Subcutaneous abdominal adipose tissue (tissue), 5 donors: ENCODE measurements around the gene CDKAL1.
"Not testable (repeated sequence)": the region's sequence is repeated elsewhere in the genome, so short reads cannot be mapped to it uniquely, and the experiment has no call there.

Source experiments
- H3K27ac ChIP-seq: one replicate; pipeline ENCODE4 v1.7.0; 2013; ENCODE audit warnings: low read depth, mild to moderate bottlenecking, inconsistent platforms, low read length, moderate library complexity
- H3K27me3 ChIP-seq, 5 donors: one replicate each; pipeline ENCODE4 v1.7.0; 2013; ENCODE audit warnings: low read length in 5 of 5, inconsistent platforms in 1 of 5; ENCODE audit not compliant: control insufficient read depth in 5 of 5, insufficient read depth in 4 of 5
- H3K36me3 ChIP-seq, 5 donors: one replicate each; pipeline ENCODE4 v1.7.0; 2013; ENCODE audit warnings: low read length in 5 of 5; ENCODE audit not compliant: control insufficient read depth in 5 of 5, insufficient read depth in 5 of 5
- H3K4me1 ChIP-seq, 5 donors: one replicate each; pipeline ENCODE4 v1.7.0; 2013; ENCODE audit warnings: low read length in 5 of 5, mild to moderate bottlenecking in 3 of 5, moderate library complexity in 1 of 5; ENCODE audit not compliant: control insufficient read depth in 5 of 5, insufficient read depth in 5 of 5
- H3K4me3 ChIP-seq, 5 donors: one replicate each; pipeline ENCODE4 v1.7.0; 2013; ENCODE audit warnings: low read length in 5 of 5, low read depth in 1 of 5
- H3K9ac ChIP-seq, 5 donors: one replicate each; pipeline ENCODE4 v1.7.0; 2013; ENCODE audit warnings: low read length in 5 of 5, mild to moderate bottlenecking in 4 of 5, moderate library complexity in 3 of 5
- H3K9me3 ChIP-seq, 5 donors: one replicate each; pipeline ENCODE4 v1.7.0; 2013; ENCODE audit warnings: low read length in 5 of 5; ENCODE audit not compliant: control insufficient read depth in 5 of 5
- donor health status: healthy.
- donor health status: healthy.
- donor health status: healthy.
- donor health status: healthy.
- donor health status: healthy.

Gene CDKAL1

DNA sequence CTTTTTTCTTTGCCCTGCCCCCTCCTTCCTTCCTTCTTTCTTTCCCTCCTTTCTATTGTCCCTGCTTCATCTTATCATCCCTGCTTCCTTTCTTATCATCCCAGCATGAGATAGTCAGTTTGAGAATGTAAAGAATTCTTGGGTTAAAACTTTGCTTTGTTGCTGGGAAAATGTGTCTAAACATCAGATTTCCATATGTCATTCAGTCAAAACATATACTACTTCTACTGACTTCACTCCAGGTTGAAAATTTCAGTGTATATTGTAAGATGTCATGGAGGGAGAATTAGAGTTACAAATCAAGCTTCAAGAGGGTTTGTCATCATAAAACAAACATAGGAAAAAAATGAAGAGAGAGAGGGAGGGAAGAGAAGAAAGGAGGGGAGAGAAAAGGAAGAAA lies 700.9 kb downstream of the CDKAL1 start:
- Histone ChIP-seq H3K9me3 (peaks cover 0 to 7% (median 0%) of the 10 kb centered on the region in 5 donors), H3K27ac (no peak overlapping the region), H3K4me3 (no peak overlapping the region), H3K4me1 (no peaks in the 10 kb centered on the region), H3K9ac (no peak overlapping the region), H3K27me3 (no peaks in the 10 kb centered on the region), H3K36me3 (peaks cover 14 to 30% (median 18%) of the 10 kb centered on the region in 5 donors)

DNA sequence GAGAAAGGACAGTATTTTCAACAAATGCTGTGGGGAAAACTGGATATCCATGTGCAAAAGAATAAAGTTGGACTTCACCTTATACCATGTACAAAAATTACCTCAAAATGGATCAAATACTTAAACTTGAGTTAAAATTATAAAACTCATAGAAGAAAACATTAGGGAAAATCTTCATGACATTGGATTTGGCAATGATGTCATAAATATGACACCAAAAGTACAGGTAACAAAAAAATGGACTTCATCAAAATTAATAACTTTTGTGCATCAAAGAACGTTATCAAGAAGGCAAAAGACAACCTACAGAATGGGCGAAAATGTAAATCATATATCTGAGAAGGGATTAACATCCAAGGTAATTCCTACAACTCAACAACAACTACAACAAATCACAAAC lies 704.0 kb downstream of the CDKAL1 start:
- Histone ChIP-seq H3K4me3 (no peak overlapping the region), H3K27me3 (no peaks in the 10 kb centered on the region), H3K36me3 (peaks cover 3 to 9% (median 4%) of the 10 kb centered on the region in 5 donors), H3K9ac (no peak overlapping the region), H3K4me1 (no peaks in the 10 kb centered on the region), H3K9me3 (peaks cover 0 to 7% (median 0%) of the 10 kb centered on the region in 5 donors), H3K27ac (no peak overlapping the region)

DNA sequence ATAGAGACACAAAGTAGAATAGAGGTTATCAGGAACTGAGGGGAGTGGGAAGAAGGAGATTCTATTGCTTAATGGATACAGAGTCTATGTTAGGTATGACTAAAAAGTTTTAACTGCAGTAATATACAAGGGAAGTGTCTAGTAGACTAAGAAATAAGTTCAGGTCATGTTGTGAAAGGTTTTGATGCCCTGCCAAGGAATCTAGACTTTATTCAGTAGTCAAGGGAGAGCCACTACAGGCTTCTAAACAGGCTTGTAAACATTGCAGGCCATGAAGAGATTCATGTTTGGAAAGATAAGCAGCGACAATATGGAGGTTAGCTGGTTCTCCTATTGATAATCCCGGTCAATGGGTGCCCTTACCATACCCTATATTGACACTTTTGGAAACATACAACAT lies 706.5 kb downstream of the CDKAL1 start:
- Histone ChIP-seq H3K9me3 (peaks cover 0 to 5% (median 0%) of the 10 kb centered on the region in 5 donors), H3K4me1 (no peaks in the 10 kb centered on the region), H3K27me3 (no peaks in the 10 kb centered on the region), H3K36me3 (no peaks in the 10 kb centered on the region), H3K4me3 (no peak overlapping the region), H3K9ac (no peak overlapping the region), H3K27ac (no peak overlapping the region)

DNA sequence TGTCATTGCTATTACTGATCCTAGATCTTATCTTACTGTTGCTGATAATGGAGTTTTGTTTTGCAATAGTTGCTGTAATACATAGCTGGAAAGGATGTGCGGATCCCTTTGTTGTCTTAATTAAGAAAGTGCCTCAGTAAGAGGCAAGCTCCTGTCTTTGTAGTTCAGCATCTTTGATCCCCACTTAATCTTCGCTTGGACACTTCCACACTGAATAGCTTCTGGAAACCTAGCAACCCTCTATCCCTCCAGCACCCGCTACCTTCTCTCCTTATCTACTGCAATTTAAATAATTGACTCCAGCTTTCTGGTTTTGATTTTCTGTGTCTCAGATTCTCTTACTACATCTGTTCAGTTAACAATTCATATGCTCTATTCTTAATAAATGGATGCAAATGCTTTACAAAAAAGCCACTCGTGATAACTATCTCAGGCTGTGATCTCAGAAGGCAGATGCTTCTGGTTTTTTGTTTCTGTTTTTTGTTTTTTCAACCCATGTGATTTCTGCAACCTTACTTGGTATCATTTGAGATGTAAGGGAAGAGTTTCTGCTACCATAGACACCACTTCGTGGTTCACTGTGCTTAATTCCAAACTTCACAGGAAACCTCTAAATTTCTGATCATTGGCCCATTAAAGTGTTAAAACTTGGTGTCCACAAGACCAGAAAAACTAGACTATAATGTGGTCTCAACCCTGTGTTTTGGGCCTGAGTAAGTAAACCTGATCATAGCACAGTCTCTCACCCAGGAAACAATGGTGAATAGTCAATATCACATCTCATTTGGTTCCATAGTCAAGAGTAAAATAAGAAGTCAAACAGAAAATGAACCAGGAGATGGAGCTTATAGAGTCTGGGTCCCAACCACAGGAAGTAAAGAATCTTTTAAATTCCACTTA lies 707.2 kb downstream of the CDKAL1 start:
- no peaks in the 10 kb centered on the region for H3K36me3 ChIP-seq
- no peak overlapping the region for H3K4me3 ChIP-seq
- H3K27ac ChIP-seq = no peak overlapping the region
- no peaks in the 10 kb centered on the region for H3K4me1 ChIP-seq
- H3K9me3 ChIP-seq = peaks cover 0 to 5% (median 0%) of the 10 kb centered on the region in 5 donors
- H3K27me3 ChIP-seq = no peaks in the 10 kb centered on the region
- no peak overlapping the region for H3K9ac ChIP-seq

DNA sequence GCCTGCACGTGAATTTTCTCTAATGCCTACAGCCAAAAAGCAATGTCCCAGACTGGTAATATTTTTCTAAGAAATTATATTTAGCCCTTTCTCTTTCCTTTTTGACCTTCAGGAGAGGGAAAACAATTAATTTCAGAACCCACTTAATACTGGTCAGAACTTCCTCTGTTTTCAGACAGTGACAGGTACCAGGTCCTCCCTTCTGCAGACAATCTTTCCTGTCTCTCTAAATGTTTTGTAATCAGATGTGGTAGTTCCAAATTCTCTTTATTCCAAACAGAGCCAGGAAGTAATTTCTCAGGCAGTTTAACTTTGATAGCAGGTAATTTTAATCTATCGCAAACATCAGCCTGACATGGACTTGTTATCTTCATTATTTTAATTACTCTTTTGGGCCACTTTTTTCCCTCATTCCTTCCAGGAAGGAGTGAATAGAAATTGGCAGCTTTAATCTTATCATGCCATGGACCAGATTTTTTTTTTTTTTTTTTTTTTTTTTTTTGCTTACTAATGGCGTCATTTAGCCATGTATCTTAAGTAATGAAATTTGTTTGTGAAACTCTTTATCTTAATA lies 710.7 kb downstream of the CDKAL1 start:
- no peaks in the 10 kb centered on the region for H3K36me3 ChIP-seq
- no peak overlapping the region for H3K9ac ChIP-seq
- H3K4me1 ChIP-seq = no peaks in the 10 kb centered on the region
- no peaks in the 10 kb centered on the region for H3K27me3 ChIP-seq
- H3K27ac ChIP-seq = no peak overlapping the region
- no peak overlapping the region for H3K4me3 ChIP-seq
- no peaks in the 10 kb centered on the region for H3K9me3 ChIP-seq

DNA sequence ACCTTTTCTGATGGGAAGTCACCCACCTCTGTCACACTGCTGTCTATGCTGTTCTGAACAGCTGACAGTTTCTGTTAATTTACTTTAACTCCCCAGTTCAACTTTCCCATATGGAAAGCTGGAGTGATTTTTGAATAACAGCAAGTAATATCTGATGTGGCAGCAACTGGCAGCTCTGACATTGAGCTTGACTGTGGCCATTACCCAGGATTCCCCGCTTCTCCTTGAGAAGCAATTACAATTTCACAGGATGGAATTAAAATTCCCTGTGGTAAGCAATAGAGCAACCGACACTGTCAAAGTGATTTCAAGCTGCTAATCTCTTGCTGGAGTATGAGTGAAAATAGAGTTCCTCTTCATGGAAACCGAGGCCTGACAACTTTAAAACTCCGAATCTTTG lies 711.2 kb downstream of the CDKAL1 start:
- Histone ChIP-seq H3K36me3 (no peaks in the 10 kb centered on the region), H3K27ac (no peak overlapping the region), H3K4me3 (no peak overlapping the region), H3K27me3 (no peaks in the 10 kb centered on the region), H3K4me1 (no peaks in the 10 kb centered on the region), H3K9ac (no peak overlapping the region), H3K9me3 (peaks cover 0 to 3% (median 0%) of the 10 kb centered on the region in 5 donors)

DNA sequence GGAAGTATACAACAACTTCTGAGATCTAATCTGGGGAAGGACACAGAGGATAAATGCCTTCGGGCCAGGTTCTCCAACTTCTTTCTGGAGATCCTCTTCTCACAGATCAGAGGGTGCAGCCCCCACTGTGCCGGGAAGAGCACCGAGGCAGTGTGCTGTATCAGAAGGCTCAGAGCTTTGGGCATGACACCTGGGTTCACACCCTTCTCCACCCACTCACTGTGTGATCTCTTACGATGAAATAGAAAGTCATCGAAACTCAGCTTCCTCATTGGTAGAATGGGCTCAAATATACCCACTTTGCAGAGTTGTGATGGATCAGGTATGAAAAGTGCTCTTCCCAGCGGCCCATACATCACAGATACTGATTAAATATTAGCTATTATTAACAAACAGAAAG lies 711.8 kb downstream of the CDKAL1 start:
- Histone ChIP-seq H3K27ac (no peak overlapping the region), H3K9ac (no peak overlapping the region), H3K4me3 (no peak overlapping the region), H3K9me3 (peaks cover 0 to 4% (median 0%) of the 10 kb centered on the region in 5 donors), H3K27me3 (no peaks in the 10 kb centered on the region), H3K4me1 (no peaks in the 10 kb centered on the region), H3K36me3 (no peaks in the 10 kb centered on the region)

DNA sequence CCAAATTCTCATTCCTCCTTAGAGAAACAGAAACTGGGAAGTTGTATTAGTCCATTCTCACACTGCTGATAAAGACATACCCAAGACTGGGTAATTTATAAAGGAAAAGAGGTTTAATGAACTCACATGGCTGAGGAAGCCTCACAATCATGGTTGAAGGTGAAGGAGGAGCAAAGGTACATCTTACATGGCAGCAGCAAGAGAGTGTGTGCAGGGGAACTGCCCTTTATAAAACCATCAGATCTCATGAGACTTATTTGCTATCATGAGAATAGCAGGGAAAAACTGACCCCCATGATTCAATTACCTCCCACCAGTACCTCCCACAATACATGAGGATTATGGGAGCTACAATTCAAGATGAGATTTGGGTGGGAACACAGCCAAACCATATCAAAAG lies 720.2 kb downstream of the CDKAL1 start:
- H3K9ac ChIP-seq, H3K4me3 ChIP-seq, H3K9me3 ChIP-seq, H3K27ac ChIP-seq, H3K36me3 ChIP-seq, H3K27me3 ChIP-seq, H3K4me1 ChIP-seq: not testable (repeated sequence)

DNA sequence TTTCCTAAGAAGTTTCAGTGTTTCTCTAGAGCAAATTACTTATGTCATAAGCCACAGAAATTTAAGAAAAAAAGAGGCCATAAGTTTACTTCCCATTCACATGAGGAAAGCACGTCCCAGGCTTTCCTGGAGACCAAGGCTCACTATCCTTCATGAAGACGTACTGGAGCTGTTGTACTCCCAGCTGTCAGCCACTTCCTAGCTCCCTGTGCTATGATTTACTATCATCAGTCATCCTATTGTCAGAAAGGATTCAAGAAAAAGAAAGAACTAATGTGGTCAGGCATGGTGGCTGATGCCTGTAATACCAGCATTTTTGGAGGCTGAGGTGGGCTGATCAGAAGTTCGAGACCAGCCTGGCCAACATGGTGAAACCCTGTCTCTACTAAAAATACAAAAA lies 721.9 kb downstream of the CDKAL1 start:
- no peaks in the 10 kb centered on the region for H3K9me3 ChIP-seq
- H3K27me3 ChIP-seq = no peaks in the 10 kb centered on the region
- H3K27ac ChIP-seq = no peak overlapping the region
- no peaks in the 10 kb centered on the region for H3K4me1 ChIP-seq
- no peak overlapping the region for H3K9ac ChIP-seq
- H3K4me3 ChIP-seq = no peak overlapping the region
- no peaks in the 10 kb centered on the region for H3K36me3 ChIP-seq

DNA sequence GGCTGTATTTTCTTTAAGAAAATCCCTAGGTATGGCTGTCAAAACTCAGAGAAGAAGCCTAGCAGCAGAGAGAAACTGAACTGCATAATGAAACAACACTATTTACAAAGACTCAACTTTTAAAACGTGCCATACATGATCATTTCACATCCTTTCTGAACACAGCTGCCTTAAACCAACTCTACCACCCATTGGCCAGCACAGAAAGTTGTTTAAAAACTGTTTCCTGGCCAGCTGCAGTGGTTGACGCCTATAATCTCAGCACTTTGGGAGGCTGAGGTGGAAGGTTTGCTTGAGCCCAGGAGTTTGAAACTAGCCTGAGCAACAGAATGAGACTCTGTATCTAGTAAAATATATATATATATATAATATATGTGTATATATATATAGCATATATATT lies 722.9 kb downstream of the CDKAL1 start:
- Histone ChIP-seq H3K9me3 (no peaks in the 10 kb centered on the region), H3K36me3 (no peaks in the 10 kb centered on the region), H3K27me3 (no peaks in the 10 kb centered on the region), H3K9ac (no peak overlapping the region), H3K4me3 (no peak overlapping the region), H3K27ac (no peak overlapping the region), H3K4me1 (no peaks in the 10 kb centered on the region)
